ENCODE results near the gene RAI14.

The RAI14 gene

GRCh38 chr5:34639852-34640626, 16.1 kb upstream of the RAI14 start:
- DNase-seq (ENCODE audit: low read depth): no peak
- no peak overlapping the region for H3K4me3 ChIP-seq (ENCODE audit: low read length)

GRCh38 chr5:34648039-34648839, 7.9 kb upstream of the RAI14 start:
- DNase-seq (ENCODE audit: low read depth): no peak
- H3K4me3 ChIP-seq (ENCODE audit: low read length): no peak overlapping the region
- no peak for TF ChIP-seq CTCF (IDR thresholded peaks at IDR 0.05; ENCODE audit: insufficient read depth, low read depth, low read length, missing control alignments)

More at GRCh38 chr5:34639852-34640626, 16.1 kb upstream of the RAI14 start:
- no peak for TF ChIP-seq CTCF (IDR thresholded peaks at IDR 0.05; ENCODE audit: insufficient read depth, low read depth, low read length, missing control alignments)

DNA sequence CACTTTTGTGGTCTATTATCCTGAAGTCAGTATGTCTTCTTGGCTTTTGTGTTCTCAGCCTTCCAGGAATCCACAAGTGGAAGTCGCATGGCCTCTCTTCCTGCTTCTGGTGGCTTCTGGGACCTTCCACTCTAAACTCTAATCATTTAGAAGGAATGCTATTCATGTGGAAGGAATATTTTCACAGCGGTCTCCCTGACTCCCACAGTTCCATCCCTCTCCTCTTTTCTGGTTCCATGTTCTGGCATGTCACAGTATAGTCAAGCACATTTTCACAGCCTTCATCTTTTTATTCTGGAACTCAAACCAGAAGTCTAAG, 7.3 kb upstream of the RAI14 start:
- no peak overlapping the region for H3K4me3 ChIP-seq (ENCODE audit: low read length)
- DNase-seq (ENCODE audit: low read depth): no peak
- TF ChIP-seq CTCF (IDR thresholded peaks at IDR 0.05; ENCODE audit: insufficient read depth, low read depth, low read length, missing control alignments): no peak

DNA sequence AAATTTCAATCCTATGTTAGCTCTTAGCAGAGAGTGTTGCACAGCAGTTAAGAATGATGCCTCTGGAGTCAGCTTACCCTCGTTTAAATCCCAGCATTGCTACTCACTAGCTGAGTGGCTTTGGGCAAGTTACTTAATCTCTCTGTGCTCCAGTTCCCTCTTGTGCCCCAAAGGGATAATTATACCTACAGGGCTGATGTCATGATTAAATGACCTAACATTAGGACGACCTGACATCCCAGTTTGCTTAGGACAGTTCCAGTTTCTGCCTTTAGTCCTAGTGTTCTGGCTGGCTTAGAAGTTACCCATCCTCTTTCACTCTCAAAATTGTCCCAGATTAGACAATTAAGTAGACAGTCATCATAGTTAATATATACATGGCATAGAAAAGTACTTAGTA, 4.3 kb upstream of the RAI14 start:
- DNase-seq (ENCODE audit: low read depth): no peak
- no peak for TF ChIP-seq CTCF (IDR thresholded peaks at IDR 0.05; ENCODE audit: insufficient read depth, low read depth, low read length, missing control alignments)
- no peak overlapping the region for H3K4me3 ChIP-seq (ENCODE audit: low read length)

- no peak overlapping the region for H3K4me3 ChIP-seq (ENCODE audit: low read length)
- TF ChIP-seq CTCF (IDR thresholded peaks at IDR 0.05; ENCODE audit: insufficient read depth, low read depth, low read length, missing control alignments): no peak
- DNase-seq (ENCODE audit: low read depth): no peak
Observed at GRCh38 chr5:34652466-34652865, 3.7 kb upstream of the RAI14 start.

GRCh38 chr5:34652914-34653313, 3.2 kb upstream of the RAI14 start:
- no peak for TF ChIP-seq CTCF (IDR thresholded peaks at IDR 0.05; ENCODE audit: insufficient read depth, low read depth, low read length, missing control alignments)
- no peak overlapping the region for H3K4me3 ChIP-seq (ENCODE audit: low read length)
- no peak for DNase-seq (ENCODE audit: low read depth)

All from epithelial cell of esophagus (primary cell).